ENCODE results near the gene MAZ.

DNA sequence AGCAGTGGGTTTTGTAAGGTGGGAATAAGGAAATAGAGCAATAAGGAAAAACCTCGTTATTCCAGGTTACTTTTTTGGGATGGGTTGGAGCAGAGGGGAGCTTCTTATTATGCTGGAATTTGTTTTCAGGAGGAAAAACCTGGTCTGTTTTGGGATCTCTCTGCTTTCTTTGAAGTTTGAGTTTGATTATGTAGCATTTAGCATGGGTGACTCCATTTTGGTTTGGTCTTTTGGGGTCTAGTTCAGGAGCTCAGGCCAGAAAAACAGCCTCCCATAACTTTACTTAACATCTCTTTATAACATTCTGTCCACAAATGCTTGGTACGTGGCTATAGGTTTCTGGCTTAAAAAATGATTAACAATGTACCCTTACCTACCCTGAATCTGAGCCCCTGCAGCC is 36.8 kb upstream of the MAZ start:
- no peak for TF ChIP-seq CTCF (IDR thresholded peaks at IDR 0.05)
- no peak for TF ChIP-seq RXRA (IDR thresholded peaks at IDR 0.05; ENCODE audit: borderline replicate concordance, low read depth)
- TF ChIP-seq RAD21 (IDR thresholded peaks at IDR 0.05; ENCODE audit: low read length): no peak
- TF ChIP-seq, protein P1, sequence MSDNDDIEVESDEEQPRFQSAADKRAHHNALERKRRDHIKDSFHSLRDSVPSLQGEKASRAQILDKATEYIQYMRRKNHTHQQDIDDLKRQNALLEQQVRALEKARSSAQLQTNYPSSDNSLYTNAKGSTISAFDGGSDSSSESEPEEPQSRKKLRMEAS (IDR thresholded peaks at IDR 0.05; ENCODE audit: low read depth): no peak
- TF ChIP-seq GATA2 (CRISPR knock-in tag; IDR thresholded peaks at IDR 0.05): no peak
- TF ChIP-seq, protein P2, sequence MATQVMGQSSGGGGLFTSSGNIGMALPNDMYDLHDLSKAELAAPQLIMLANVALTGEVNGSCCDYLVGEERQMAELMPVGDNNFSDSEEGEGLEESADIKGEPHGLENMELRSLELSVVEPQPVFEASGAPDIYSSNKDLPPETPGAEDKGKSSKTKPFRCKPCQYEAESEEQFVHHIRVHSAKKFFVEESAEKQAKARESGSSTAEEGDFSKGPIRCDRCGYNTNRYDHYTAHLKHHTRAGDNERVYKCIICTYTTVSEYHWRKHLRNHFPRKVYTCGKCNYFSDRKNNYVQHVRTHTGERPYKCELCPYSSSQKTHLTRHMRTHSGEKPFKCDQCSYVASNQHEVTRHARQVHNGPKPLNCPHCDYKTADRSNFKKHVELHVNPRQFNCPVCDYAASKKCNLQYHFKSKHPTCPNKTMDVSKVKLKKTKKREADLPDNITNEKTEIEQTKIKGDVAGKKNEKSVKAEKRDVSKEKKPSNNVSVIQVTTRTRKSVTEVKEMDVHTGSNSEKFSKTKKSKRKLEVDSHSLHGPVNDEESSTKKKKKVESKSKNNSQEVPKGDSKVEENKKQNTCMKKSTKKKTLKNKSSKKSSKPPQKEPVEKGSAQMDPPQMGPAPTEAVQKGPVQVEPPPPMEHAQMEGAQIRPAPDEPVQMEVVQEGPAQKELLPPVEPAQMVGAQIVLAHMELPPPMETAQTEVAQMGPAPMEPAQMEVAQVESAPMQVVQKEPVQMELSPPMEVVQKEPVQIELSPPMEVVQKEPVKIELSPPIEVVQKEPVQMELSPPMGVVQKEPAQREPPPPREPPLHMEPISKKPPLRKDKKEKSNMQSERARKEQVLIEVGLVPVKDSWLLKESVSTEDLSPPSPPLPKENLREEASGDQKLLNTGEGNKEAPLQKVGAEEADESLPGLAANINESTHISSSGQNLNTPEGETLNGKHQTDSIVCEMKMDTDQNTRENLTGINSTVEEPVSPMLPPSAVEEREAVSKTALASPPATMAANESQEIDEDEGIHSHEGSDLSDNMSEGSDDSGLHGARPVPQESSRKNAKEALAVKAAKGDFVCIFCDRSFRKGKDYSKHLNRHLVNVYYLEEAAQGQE (IDR thresholded peaks at IDR 0.05; ENCODE audit: low read depth, low read length): no peak
- TF ChIP-seq CHD2 (IDR thresholded peaks at IDR 0.05; ENCODE audit: low read length, partially characterized antibody): no peak
- no peak for TF ChIP-seq YY1 (IDR thresholded peaks at IDR 0.05; ENCODE audit: low read depth)
